ENCODE measurements around the gene TMEM132E.

TMEM132E gene

DNA sequence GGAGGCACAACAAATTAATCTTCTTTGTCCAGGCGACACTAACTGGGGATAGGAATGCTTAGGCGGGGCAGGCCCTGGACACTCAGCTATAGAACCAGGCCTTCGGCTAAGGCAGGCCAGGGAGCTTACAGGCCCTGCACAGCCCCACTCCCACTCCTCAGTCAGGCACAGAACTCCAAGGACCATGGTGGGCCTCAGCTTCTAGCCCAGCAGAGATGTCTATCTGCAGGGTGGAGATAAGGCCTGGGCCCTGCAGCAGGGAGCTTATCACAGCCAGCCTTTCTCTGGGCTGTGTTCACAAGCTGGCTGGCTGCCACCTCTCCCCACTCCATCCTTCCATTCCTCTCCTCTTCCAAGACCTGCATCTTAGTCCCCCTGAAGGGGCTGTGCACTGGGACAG is 68.1 kb downstream of the TMEM132E start:
- no CpG with 5 or more reads among the region's 3 CpGs for WGBS (ENCODE audit: insufficient coverage, insufficient read length)

DNA sequence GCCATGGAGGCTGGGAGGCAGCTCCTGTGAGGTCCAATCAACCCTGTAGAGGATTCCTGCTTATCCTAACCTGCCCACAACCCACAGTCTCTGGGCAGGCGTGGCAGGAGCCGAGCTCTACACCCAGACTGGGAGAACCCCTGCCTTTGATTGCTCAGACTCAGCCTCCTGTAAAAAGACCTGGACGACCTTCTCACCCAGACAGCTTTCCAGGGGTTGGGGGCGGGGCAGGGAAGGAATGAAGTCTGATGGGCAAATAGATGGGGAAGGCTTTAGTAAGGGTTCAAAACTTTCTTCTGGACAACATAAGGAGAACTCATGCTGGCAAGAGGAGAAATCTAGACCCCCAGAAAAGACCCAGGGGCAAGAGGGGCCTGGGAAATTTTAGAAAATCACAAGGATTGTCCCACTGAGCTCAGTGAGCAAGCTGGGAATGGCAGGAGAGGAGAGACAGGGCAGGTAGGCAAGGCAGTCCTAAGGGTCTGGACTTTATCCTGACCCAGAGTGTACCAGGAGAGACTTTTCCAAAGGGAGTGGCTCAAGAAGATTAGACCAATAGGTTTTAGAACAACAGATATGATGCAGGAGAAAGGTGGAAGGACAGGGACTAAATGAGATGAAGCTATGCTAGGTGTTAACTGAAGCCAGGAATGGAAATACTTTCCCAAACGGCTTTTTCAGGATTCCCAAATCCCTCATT is 70.8 kb downstream of the TMEM132E start:
- Histone ChIP-seq H3K27ac (ENCODE audit: low read length) (no peak overlapping the region), H3K36me3 (ENCODE audit: control insufficient read depth, insufficient read depth, low read length) (no peaks in the 10 kb centered on the region), H3K4me1 (ENCODE audit: control insufficient read depth, insufficient read depth, low read length) (no peaks in the 10 kb centered on the region), H3K4me3 (ENCODE audit: low read length) (no peak overlapping the region), H3K9me3 (ENCODE audit: control insufficient read depth, insufficient read depth, low read length) (no peaks in the 10 kb centered on the region), H3K27me3 (ENCODE audit: control insufficient read depth, insufficient read depth, low read length) (no peaks in the 10 kb centered on the region)
- WGBS (ENCODE audit: insufficient coverage, insufficient read length), result no CpG with 5 or more reads among the region's 5 CpGs
- DNase-seq (ENCODE audit: low read depth, low spot score), result no peak

More for the DNA sequence above, 68.1 kb downstream of the TMEM132E start:
- H3K27me3 ChIP-seq (ENCODE audit: control insufficient read depth, insufficient read depth, low read length), result no peaks in the 10 kb centered on the region
- no peaks in the 10 kb centered on the region for H3K9me3 ChIP-seq (ENCODE audit: control insufficient read depth, insufficient read depth, low read length)
- no peak overlapping the region for H3K27ac ChIP-seq (ENCODE audit: low read length)
- H3K36me3 ChIP-seq (ENCODE audit: control insufficient read depth, insufficient read depth, low read length), result no peaks in the 10 kb centered on the region
- no peak overlapping the region for H3K4me3 ChIP-seq (ENCODE audit: low read length)
- H3K4me1 ChIP-seq (ENCODE audit: control insufficient read depth, insufficient read depth, low read length), result no peaks in the 10 kb centered on the region
- no peak for DNase-seq (ENCODE audit: low read depth, low spot score)

DNA sequence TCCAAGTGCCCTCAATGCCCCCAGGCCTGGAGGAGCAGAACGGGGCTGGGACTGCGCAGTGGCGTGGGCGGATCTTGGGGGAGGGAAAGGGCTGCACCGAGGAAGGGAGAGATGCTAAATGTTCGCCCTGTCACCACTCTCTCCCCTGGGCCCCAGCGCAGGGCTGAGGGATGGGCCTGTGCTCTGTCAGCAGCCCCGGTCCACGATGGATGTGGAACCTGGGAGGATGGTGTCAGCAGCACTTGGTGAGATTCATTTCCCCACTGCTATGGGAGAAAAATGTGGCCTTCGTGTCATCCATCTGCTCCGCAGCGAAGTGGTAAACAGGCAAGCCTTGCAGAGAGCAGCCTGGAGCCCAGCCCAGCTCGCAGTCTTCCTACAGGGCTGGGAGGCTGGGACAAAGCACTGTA is 72.0 kb downstream of the TMEM132E start:
- Histone ChIP-seq H3K36me3 (ENCODE audit: control insufficient read depth, insufficient read depth, low read length) (no peaks in the 10 kb centered on the region), H3K9me3 (ENCODE audit: control insufficient read depth, insufficient read depth, low read length) (no peaks in the 10 kb centered on the region), H3K27me3 (ENCODE audit: control insufficient read depth, insufficient read depth, low read length) (no peaks in the 10 kb centered on the region), H3K27ac (ENCODE audit: low read length) (no peak overlapping the region), H3K4me1 (ENCODE audit: control insufficient read depth, insufficient read depth, low read length) (no peaks in the 10 kb centered on the region), H3K4me3 (ENCODE audit: low read length) (no peak overlapping the region)
- no CpG with 5 or more reads among the region's 13 CpGs for WGBS (ENCODE audit: insufficient coverage, insufficient read length)
- DNase-seq (ENCODE audit: low read depth, low spot score), result no peak

DNA sequence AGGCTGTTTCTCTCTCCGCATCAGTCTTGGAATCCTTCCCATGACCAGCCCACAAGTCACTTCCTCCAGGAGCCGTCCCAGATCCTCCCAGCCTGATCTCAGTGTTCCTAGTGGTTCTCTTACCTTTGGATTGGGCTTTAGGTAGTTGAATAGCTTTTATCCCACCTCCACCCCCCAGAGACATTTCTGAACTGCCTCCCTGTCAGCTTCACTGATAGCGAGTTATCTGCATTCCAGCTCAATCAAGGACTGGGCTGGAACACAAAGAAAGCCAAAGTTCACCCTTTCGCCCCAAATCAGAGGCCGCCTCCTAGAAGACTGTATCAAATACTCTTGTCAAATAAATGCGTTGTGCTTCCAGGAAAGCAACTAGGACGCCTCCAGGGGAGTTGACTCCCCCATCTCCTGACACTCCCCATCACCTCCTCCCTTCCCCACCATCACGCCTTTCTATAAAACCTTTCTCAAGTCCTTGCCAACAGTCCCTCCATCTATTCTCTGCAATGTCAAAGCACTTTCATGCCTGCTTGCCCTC is 72.7 kb downstream of the TMEM132E start:
- no peaks in the 10 kb centered on the region for H3K27me3 ChIP-seq (ENCODE audit: control insufficient read depth, insufficient read depth, low read length)
- DNase-seq (ENCODE audit: low read depth, low spot score), result no peak
- no peaks in the 10 kb centered on the region for H3K4me1 ChIP-seq (ENCODE audit: control insufficient read depth, insufficient read depth, low read length)
- H3K9me3 ChIP-seq (ENCODE audit: control insufficient read depth, insufficient read depth, low read length), result no peaks in the 10 kb centered on the region
- WGBS (ENCODE audit: insufficient coverage, insufficient read length), result 100% methylated on average over 1 of the region's 8 CpGs
- H3K27ac ChIP-seq (ENCODE audit: low read length), result no peak overlapping the region
- no peaks in the 10 kb centered on the region for H3K36me3 ChIP-seq (ENCODE audit: control insufficient read depth, insufficient read depth, low read length)
- H3K4me3 ChIP-seq (ENCODE audit: low read length), result no peak overlapping the region

DNA sequence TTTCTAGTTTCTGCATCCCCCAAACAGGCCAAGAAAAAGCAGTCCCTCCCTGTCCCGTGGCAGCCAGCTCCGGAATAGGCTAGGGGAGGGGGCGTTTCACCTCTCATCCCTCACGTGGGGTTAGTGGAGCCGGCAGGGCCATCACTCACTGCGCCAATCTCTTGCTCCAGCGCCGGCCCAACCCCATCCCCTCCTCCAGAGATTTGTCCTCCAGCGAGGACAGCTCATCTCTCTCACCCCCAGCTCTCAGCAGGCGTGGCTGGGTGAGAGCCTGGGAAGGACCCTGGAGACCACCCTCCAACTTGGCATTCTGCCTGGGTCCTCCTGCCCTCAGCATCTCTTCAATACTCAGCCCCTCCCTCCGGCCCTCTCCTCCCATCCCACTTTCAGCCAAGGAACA is 74.1 kb downstream of the TMEM132E start:
- H3K27ac ChIP-seq (ENCODE audit: low read length), result no peak overlapping the region
- no peak overlapping the region for H3K4me3 ChIP-seq (ENCODE audit: low read length)
- no CpG with 5 or more reads among the region's 11 CpGs for WGBS (ENCODE audit: insufficient coverage, insufficient read length)
- H3K9me3 ChIP-seq (ENCODE audit: control insufficient read depth, insufficient read depth, low read length), result no peaks in the 10 kb centered on the region
- no peaks in the 10 kb centered on the region for H3K4me1 ChIP-seq (ENCODE audit: control insufficient read depth, insufficient read depth, low read length)
- H3K36me3 ChIP-seq (ENCODE audit: control insufficient read depth, insufficient read depth, low read length), result no peaks in the 10 kb centered on the region
- no peaks in the 10 kb centered on the region for H3K27me3 ChIP-seq (ENCODE audit: control insufficient read depth, insufficient read depth, low read length)
- no peak for DNase-seq (ENCODE audit: low read depth, low spot score)

DNA sequence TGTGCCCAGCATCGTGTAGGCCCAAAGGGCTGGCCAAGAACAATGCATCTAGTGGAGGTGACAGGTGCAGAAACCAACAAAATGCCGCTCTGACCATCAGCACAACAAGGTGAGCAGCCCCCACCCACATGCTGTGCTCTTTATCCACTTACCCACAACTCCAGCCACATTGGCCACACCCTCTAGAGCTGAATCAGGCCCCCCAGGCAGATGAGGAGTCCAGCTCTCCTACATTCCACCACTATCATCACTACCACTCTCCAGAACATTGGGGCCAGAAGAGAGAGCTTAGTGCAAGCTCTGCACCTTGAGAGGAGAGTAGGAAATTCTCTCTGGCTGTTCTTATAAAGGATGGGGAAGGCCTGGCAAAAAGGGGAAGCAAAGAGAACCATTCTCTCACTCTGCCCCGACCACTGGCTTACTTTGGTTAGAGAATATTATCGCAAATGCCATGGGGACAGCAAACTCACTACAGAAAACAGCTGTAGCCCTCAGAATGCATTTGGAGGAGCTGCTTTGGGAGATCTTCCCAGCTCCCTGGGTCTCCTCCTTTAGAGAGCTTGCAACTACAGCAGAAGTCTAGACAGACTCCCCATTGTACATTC is 75.0 kb downstream of the TMEM132E start:
- H3K4me3 ChIP-seq (ENCODE audit: low read length), result no peak overlapping the region
- no peak for DNase-seq (ENCODE audit: low read depth, low spot score)
- no peak overlapping the region for H3K27ac ChIP-seq (ENCODE audit: low read length)
- H3K9me3 ChIP-seq (ENCODE audit: control insufficient read depth, insufficient read depth, low read length), result no peaks in the 10 kb centered on the region
- H3K27me3 ChIP-seq (ENCODE audit: control insufficient read depth, insufficient read depth, low read length), result no peaks in the 10 kb centered on the region
- WGBS (ENCODE audit: insufficient coverage, insufficient read length), result no CpG with 5 or more reads among the region's 4 CpGs
- H3K36me3 ChIP-seq (ENCODE audit: control insufficient read depth, insufficient read depth, low read length), result no peaks in the 10 kb centered on the region
- no peaks in the 10 kb centered on the region for H3K4me1 ChIP-seq (ENCODE audit: control insufficient read depth, insufficient read depth, low read length)

DNA sequence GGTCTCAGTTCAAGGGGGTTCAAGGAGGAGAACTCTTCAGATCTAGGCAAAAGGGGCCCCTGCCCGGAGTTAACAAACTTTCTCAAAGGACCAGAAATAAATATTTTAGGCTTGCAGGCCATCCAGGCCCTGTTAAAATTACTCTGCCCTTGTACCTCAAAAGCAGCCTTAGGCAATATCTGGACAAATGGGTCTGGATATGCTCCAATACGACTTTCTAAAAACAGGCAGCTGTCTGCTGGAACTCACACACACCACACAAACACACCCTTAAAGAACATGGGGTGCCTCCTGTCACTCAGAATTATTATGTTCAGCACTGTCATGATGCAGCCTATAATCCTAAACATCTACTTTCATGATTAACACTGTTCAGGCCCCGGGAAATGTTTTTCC is 75.5 kb downstream of the TMEM132E start:
- DNase-seq (ENCODE audit: low read depth, low spot score), result no peak
- no peak overlapping the region for H3K27ac ChIP-seq (ENCODE audit: low read length)
- WGBS (ENCODE audit: insufficient coverage, insufficient read length), result no CpG with 5 or more reads among the region's 3 CpGs

DNA sequence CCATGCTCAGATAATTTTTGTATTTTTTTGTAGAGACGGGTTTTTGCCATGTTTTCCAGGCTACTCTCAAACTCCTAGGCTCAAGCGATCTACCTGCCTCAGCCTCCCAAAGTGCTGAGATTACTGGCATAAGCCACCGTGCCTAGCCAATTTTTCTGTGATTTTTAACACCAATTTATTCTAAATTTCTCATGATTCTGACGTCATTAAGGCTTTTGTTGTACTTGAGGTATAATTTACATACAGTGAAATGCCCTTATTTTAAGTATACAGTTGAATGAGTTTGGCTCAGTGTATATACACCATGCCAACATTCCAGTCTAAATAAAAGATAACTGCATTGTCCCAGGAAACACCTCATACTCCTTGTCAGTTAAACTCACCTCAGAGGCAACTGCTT is 77.4 kb downstream of the TMEM132E start:
- Histone ChIP-seq H3K9me3 (ENCODE audit: control insufficient read depth, insufficient read depth, low read length) (no peaks in the 10 kb centered on the region), H3K27ac (ENCODE audit: low read length) (no peak overlapping the region), H3K4me3 (ENCODE audit: low read length) (no peak overlapping the region), H3K4me1 (ENCODE audit: control insufficient read depth, insufficient read depth, low read length) (no peaks in the 10 kb centered on the region), H3K36me3 (ENCODE audit: control insufficient read depth, insufficient read depth, low read length) (no peaks in the 10 kb centered on the region), H3K27me3 (ENCODE audit: control insufficient read depth, insufficient read depth, low read length) (no peaks in the 10 kb centered on the region)
- no peak for DNase-seq (ENCODE audit: low read depth, low spot score)
- no CpG with 5 or more reads among the region's 4 CpGs for WGBS (ENCODE audit: insufficient coverage, insufficient read length)

More for the DNA sequence above, 75.5 kb downstream of the TMEM132E start:
- H3K4me1 ChIP-seq (ENCODE audit: control insufficient read depth, insufficient read depth, low read length), result no peaks in the 10 kb centered on the region
- no peak overlapping the region for H3K4me3 ChIP-seq (ENCODE audit: low read length)
- H3K36me3 ChIP-seq (ENCODE audit: control insufficient read depth, insufficient read depth, low read length), result no peaks in the 10 kb centered on the region
- no peaks in the 10 kb centered on the region for H3K27me3 ChIP-seq (ENCODE audit: control insufficient read depth, insufficient read depth, low read length)
- H3K9me3 ChIP-seq (ENCODE audit: control insufficient read depth, insufficient read depth, low read length), result no peaks in the 10 kb centered on the region

DNA sequence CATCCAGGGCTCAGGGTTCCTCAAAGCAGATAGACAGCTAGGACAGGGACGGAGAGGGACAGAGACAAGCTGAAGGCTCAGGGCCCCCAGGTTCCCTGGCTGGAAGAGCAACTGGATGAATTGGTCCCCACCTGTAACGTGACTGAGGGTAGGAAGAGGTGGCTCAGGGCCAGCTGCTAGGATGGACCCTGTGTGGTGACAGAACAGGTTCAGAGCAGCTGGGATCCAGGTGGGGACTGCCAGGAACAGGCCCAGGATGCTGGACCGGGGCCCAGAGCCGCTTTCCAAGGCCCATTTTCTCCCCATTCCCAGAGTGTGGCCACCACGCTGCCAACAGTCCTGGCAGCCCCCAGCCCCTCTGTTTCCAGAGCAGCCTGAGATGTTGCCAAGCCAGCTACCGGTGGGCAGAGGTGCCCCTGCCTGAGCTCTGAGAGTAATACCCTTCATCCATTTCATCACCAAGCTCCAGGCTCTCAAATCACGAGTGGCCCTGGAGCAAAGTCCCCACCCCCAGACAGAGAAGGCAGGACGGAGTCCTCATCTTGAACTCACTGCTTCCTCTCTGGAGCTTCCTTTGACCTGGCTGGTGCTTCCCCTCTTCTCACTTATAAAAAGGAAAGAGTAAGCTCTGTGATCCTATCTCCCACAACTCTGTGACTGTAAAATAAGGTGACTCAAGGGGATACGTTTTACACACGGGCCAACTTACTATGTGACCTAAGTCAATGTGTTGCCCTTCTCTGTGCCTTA is 79.6 kb downstream of the TMEM132E start:
- Histone ChIP-seq H3K27me3 (ENCODE audit: control insufficient read depth, insufficient read depth, low read length) (no peaks in the 10 kb centered on the region; the same call in 1 of the 2 replicates), H3K4me3 (ENCODE audit: low read length) (no peak overlapping the region), H3K36me3 (ENCODE audit: control insufficient read depth, insufficient read depth, low read length) (no peaks in the 10 kb centered on the region), H3K4me1 (ENCODE audit: control insufficient read depth, insufficient read depth, low read length) (no peaks in the 10 kb centered on the region), H3K27ac (ENCODE audit: low read length) (no peak overlapping the region), H3K9me3 (ENCODE audit: control insufficient read depth, insufficient read depth, low read length) (no peaks in the 10 kb centered on the region)
- no peak for DNase-seq (ENCODE audit: low read depth, low spot score)
- no CpG with 5 or more reads among the region's 10 CpGs for WGBS (ENCODE audit: insufficient coverage, insufficient read length)

DNA sequence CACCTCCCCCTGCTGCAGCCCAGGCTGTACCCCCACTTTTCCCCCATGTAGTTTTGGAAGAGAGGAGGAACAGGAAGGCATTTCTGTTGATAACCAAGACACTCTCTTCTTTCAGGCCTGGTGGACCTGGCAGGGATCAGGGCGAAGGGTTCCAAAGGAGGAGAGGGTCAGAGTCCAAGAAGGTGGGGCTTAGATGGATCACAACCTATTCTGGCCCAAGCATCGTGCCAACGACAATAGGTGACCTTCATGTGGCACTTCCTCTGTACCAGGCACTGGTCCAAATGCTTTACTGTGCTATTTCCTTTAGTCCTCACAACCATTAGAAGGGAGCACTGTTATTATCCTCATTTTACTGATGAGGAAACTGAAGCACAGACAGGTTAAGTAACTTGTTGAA is 84.3 kb downstream of the TMEM132E start:
- no peak for DNase-seq (ENCODE audit: low read depth, low spot score)
- H3K36me3 ChIP-seq (ENCODE audit: control insufficient read depth, insufficient read depth, low read length), result no peaks in the 10 kb centered on the region

More for the DNA sequence above, 84.3 kb downstream of the TMEM132E start:
- no peak overlapping the region for H3K4me3 ChIP-seq (ENCODE audit: low read length)
- WGBS (ENCODE audit: insufficient coverage, insufficient read length), result no CpG with 5 or more reads among the region's 3 CpGs
- no peaks in the 10 kb centered on the region for H3K9me3 ChIP-seq (ENCODE audit: control insufficient read depth, insufficient read depth, low read length)
- no peak overlapping the region for H3K27ac ChIP-seq (ENCODE audit: low read length)
- H3K4me1 ChIP-seq (ENCODE audit: control insufficient read depth, insufficient read depth, low read length), result peaks cover 4% of the 10 kb centered on the region
- H3K27me3 ChIP-seq (ENCODE audit: control insufficient read depth, insufficient read depth, low read length), result no peaks in the 10 kb centered on the region; the same call in 1 of the 2 replicates
